ENCODE measurements around the gene FARSA. TPM values are rescaled to one million over a fixed set of nuclear protein-coding genes. Genes with fewer than 3 reads are reported as not detected.
A peak's percentile ranks its signal among the peaks of the same experiment; 100 is the strongest.

FARSA gene
- total and polyA plus RNA-seq, 2 of the 13 experiments (the other 11 are each of a cell fraction or from before 2014, with no cell fraction given), result 25.9 to 72.0 TPM

GRCh38 chr19:12881172-12881808 lies 52.2 kb downstream of the FARSA start, which contains the start of gene DNASE2 (continued):
- TF ChIP-seq ZNF207 (IDR thresholded peaks at IDR 0.05; ENCODE audit: borderline replicate concordance), result no peak
- TF ChIP-seq ZNF274 (CRISPR knock-in tag; IDR thresholded peaks at IDR 0.05), result no peak
- 0 out of 2 replicates have a peak, but pooled peaks have one; percentile 34 for TF ChIP-seq KLF6 (CRISPR knock-in tag; IDR thresholded peaks at IDR 0.05)
- no peak for TF ChIP-seq ZNF354B (CRISPR knock-in tag; IDR thresholded peaks at IDR 0.05)
- TF ChIP-seq KDM2A (CRISPR knock-in tag; IDR thresholded peaks at IDR 0.05; ENCODE audit: borderline replicate concordance, low read depth), result peak; percentile 38; the same call in 1 of the 2 replicates
- no peak for TF ChIP-seq ZNF547 (CRISPR knock-in tag; IDR thresholded peaks at IDR 0.05)
- TF ChIP-seq SP1 (IDR thresholded peaks at IDR 0.05), result no peak
- peak; percentile 64; the same call in 1 of the 2 replicates for TF ChIP-seq SP1 (CRISPR knock-in tag; IDR thresholded peaks at IDR 0.05)
- TF ChIP-seq RFX1 (IDR thresholded peaks at IDR 0.05), result no peak
- TF ChIP-seq NRL (CRISPR knock-in tag; IDR thresholded peaks at IDR 0.05; ENCODE audit: borderline replicate concordance), result peak; percentile 29; the same call in 1 of the 2 replicates
- TF ChIP-seq ZBTB26 (CRISPR knock-in tag; IDR thresholded peaks at IDR 0.05; ENCODE audit: borderline replicate concordance), result no peak
- no peak for TF ChIP-seq ZBED4 (CRISPR knock-in tag; IDR thresholded peaks at IDR 0.05; ENCODE audit: borderline replicate concordance)
- TF ChIP-seq HDAC2 (CRISPR knock-in tag; IDR thresholded peaks at IDR 0.05), result no peak
- no peak for TF ChIP-seq ADNP (CRISPR knock-in tag; IDR thresholded peaks at IDR 0.05)
- TF ChIP-seq ZXDC (CRISPR knock-in tag; IDR thresholded peaks at IDR 0.05), result no peak
- no peak for TF ChIP-seq ZNF275 (CRISPR knock-in tag; IDR thresholded peaks at IDR 0.05; ENCODE audit: borderline replicate concordance)
- TF ChIP-seq DMTF1 (CRISPR knock-in tag; IDR thresholded peaks at IDR 0.05), result no peak
- TF ChIP-seq ZSCAN9 (CRISPR knock-in tag; IDR thresholded peaks at IDR 0.05; ENCODE audit: borderline replicate concordance), result 0 out of 2 replicates have a peak, but pooled peaks have one; percentile 21
- TF ChIP-seq ZNF251 (CRISPR knock-in tag; IDR thresholded peaks at IDR 0.05), result no peak
- no peak for TF ChIP-seq MTA3 (CRISPR knock-in tag; IDR thresholded peaks at IDR 0.05)

Measured in HepG2 (cell line).